GM23338 (cell line): Measurements from ENCODE around the gene ZNF219. TPM values are rescaled to one million over a fixed set of nuclear protein-coding genes. Genes with fewer than 3 reads are reported as not detected.

Experiments
- ATAC-seq: fragments of 200-7000 bp; cut with Tn5 transposase; 3 replicates; pipeline ENCODE4 v1.9.1; 2020
- DNase-seq: peaks from one replicate; pipeline ENCODE4 v3.0.0-alpha.2; 2015; ENCODE audit warnings: low spot score
- H2AFZ ChIP-seq: fragments of 200-600 bp; sonication (generic); 2 replicates; pipeline ENCODE4 v1.8.0; 2016; ENCODE audit warnings: antibody characterized with exemption, mild to moderate bottlenecking, moderate library complexity
- H3F3A ChIP-seq: fragments of 200-600 bp; sonication (generic); replicated peaks from 2 replicates; pipeline ENCODE4 v1.8.0; 2017; ENCODE audit warnings: antibody characterized with exemption, mixed run types, low read depth
- H3K27ac ChIP-seq: fragments of 200-600 bp; sonication (generic); 2 replicates; pipeline ENCODE4 v1.6.1; 2016; ENCODE audit warnings: low read depth
- H3K27me3 ChIP-seq: fragments of 200-600 bp; sonication (generic); 2 replicates; pipeline ENCODE4 v1.8.0; 2016; ENCODE audit warnings: mild to moderate bottlenecking, mixed run types, moderate library complexity; ENCODE audit not compliant: insufficient read depth
- H3K36me3 ChIP-seq: fragments of 200-600 bp; sonication (generic); 2 replicates; pipeline ENCODE4 v1.8.0; 2016; ENCODE audit warnings: mild to moderate bottlenecking; ENCODE audit not compliant: insufficient read depth
- H3K4me1 ChIP-seq: fragments of 200-600 bp; sonication (generic); 2 replicates; pipeline ENCODE4 v1.8.0; 2016; ENCODE audit warnings: mild to moderate bottlenecking, moderate library complexity; ENCODE audit not compliant: insufficient read depth
- H3K4me2 ChIP-seq: fragments of 200-600 bp; sonication (generic); 2 replicates; pipeline ENCODE4 v1.7.1; 2017; ENCODE audit warnings: mixed run types
- H3K4me3 ChIP-seq: fragments of 200-600 bp; sonication (generic); 2 replicates; pipeline ENCODE4 v1.6.1; 2016; ENCODE audit warnings: mixed run types
- H3K79me2 ChIP-seq: fragments of 200-600 bp; sonication (generic); replicated peaks from 2 replicates; pipeline ENCODE4 v1.8.0; 2017; ENCODE audit warnings: mild to moderate bottlenecking; ENCODE audit not compliant: insufficient read depth
- H3K9me2 ChIP-seq: fragments of 200-600 bp; sonication (generic); 2 replicates; pipeline ENCODE4 v1.8.0; 2017; ENCODE audit not compliant: insufficient read depth
- H4K20me1 ChIP-seq: fragments of 200-600 bp; sonication (generic); replicated peaks from 2 replicates; pipeline ENCODE4 v1.8.0; 2017; ENCODE audit warnings: mild to moderate bottlenecking; ENCODE audit not compliant: insufficient read depth
- H3K27ac Mint-ChIP-seq: 2 replicates; pipeline ENCODE4 v1.8.0; 2020; ENCODE audit warnings: inconsistent platforms, mild to moderate bottlenecking, moderate library complexity, mixed read lengths
- H3K27me3 Mint-ChIP-seq: 3 replicates; pipeline ENCODE4 v1.8.0; 2022; ENCODE audit warnings: low read depth, mild to moderate bottlenecking, moderate library complexity, mixed read lengths, inconsistent platforms; ENCODE audit not compliant: insufficient read depth, poor library complexity
- H3K36me3 Mint-ChIP-seq: 3 replicates; pipeline ENCODE4 v1.8.0; 2021; ENCODE audit warnings: low read depth, mild to moderate bottlenecking, inconsistent platforms, moderate library complexity, mixed read lengths
- H3K4me1 Mint-ChIP-seq: 3 replicates; pipeline ENCODE4 v1.8.0; 2020; ENCODE audit warnings: mild to moderate bottlenecking, inconsistent platforms, mixed read lengths
- H3K4me3 Mint-ChIP-seq: 3 replicates; pipeline ENCODE4 v1.8.0; 2021; ENCODE audit warnings: moderate library complexity, mild to moderate bottlenecking, inconsistent platforms, mixed read lengths
- H3K9me3 Mint-ChIP-seq: 3 replicates; pipeline ENCODE4 v1.8.0; 2020; ENCODE audit warnings: moderate library complexity, mild to moderate bottlenecking, inconsistent platforms, mixed read lengths
- CREB1 ChIP-seq: fragments of 250-450 bp; sonication (Bioruptor Pico); IDR thresholded peaks from 2 replicates; pipeline ENCODE4 v1.5.0; 2020; ENCODE audit warnings: low read depth, mild to moderate bottlenecking, moderate library complexity
- CTCF ChIP-seq, 2 experiments: fragments of 200-600 bp in 1 of 2; sonication (generic) in 1 of 2; conservative IDR thresholded peaks; 2 replicates each; pipeline versions ENCODE4 v1.5.1 to v1.6.1; 2016 to 2017; ENCODE audit warnings: antibody characterized with exemption in 2 of 2, low read depth in 2 of 2, mild to moderate bottlenecking in 2 of 2, moderate library complexity in 1 of 2
- ETS1 ChIP-seq: IDR thresholded peaks from 2 replicates; pipeline ENCODE4 v1.6.1; 2016; ENCODE audit warnings: antibody characterized with exemption
- EZH2 ChIP-seq: fragments of 200-600 bp; sonication (generic); IDR thresholded peaks from one replicate; pipeline ENCODE4 v1.8.0; 2017; ENCODE audit warnings: antibody characterized with exemption, mild to moderate bottlenecking, low read depth; ENCODE audit not compliant: unreplicated experiment
- EZH2phosphoT487 ChIP-seq: fragments of 200-600 bp; sonication (generic); IDR thresholded peaks from one replicate; pipeline ENCODE4 v1.8.1; 2018; ENCODE audit warnings: antibody characterized with exemption; ENCODE audit not compliant: unreplicated experiment
- JUNB ChIP-seq: IDR thresholded peaks from one replicate; pipeline ENCODE4 v1.6.1; 2016; ENCODE audit warnings: antibody characterized with exemption; ENCODE audit not compliant: unreplicated experiment
- NANOG ChIP-seq: IDR thresholded peaks from 2 replicates; pipeline ENCODE4 v1.6.1; 2016; ENCODE audit warnings: antibody characterized with exemption, borderline replicate concordance
- POLR2AphosphoS5 ChIP-seq: IDR thresholded peaks from 2 replicates; pipeline ENCODE4 v1.6.1; 2016; ENCODE audit warnings: antibody characterized with exemption, low read depth
- STAT1 ChIP-seq: IDR thresholded peaks from one replicate; pipeline ENCODE4 v1.6.1; 2016; ENCODE audit warnings: antibody characterized with exemption; ENCODE audit not compliant: unreplicated experiment
- ZNF114 ChIP-seq: fragments of 250-450 bp; sonication (Bioruptor Pico); IDR thresholded peaks from 2 replicates; pipeline ENCODE4 v1.5.0; 2020; ENCODE audit warnings: mild to moderate bottlenecking, moderate library complexity
- ZNF331 ChIP-seq: fragments of 250-450 bp; sonication (Bioruptor Pico); IDR thresholded peaks from 2 replicates; pipeline ENCODE4 v1.5.0; 2020; ENCODE audit warnings: low read depth, mild to moderate bottlenecking, moderate library complexity
- polyA plus RNA-seq: library from polyadenylated mRNA; unstranded; fragments of >200 nt; fragmentation: Nextera tagmentation; extraction: Ambion mirVana; gene quantifications from 2 replicates; pipeline ENCODE4 v1.2.1, GENCODE V29; 2016
- total RNA-seq: library from RNA; depleted of rRNA; stranded (reverse); fragments of >200 nt; shearing (Covaris generic); gene quantifications from 2 replicates; pipeline ENCODE4 v1.2.3, GENCODE V29; 2014
- TF ChIP-seq, protein P1 (sequence below): fragments of 250-450 bp; sonication (Bioruptor Pico); IDR thresholded peaks from 2 replicates; pipeline ENCODE4 v1.5.0; 2020; ENCODE audit warnings: mild to moderate bottlenecking, moderate library complexity
- TF ChIP-seq, protein P2 (sequence below): IDR thresholded peaks from one replicate; pipeline ENCODE4 v1.6.1; 2018; ENCODE audit warnings: antibody characterized with exemption; ENCODE audit not compliant: unreplicated experiment

ZNF219 gene
- total and polyA plus RNA-seq, 2 experiments from 2014 or later, result 37.7 to 153 TPM

DNA sequence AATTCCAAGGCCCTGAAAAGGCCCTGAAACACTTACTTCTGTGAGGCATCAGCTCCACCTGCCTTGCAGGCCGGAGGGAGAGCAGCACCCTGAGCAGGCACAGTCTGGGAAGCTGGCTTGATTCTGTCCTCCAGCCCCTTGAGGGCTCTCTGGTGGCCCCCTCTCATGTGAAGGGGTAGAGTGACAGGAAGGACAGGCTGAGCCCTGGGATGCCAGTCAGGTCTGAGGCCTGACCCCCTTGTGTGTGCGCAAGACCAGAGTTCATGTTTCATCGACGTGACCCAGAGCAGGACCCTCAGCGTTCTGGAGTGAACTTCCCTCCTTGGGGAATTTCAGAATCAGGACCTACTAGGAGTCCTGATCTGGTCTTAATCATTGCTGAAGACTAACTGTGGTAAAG, 39.6 kb downstream of the ZNF219 start:
- Histone ChIP-seq H3K4me2 (no peak overlapping the region), H3K4me1 (peaks cover 6% of the 10 kb centered on the region; the same call in 1 of the 2 replicates), H3F3A (no peaks in the 10 kb centered on the region), H4K20me1 (no peaks in the 10 kb centered on the region), H3K27me3 (no peaks in the 10 kb centered on the region), H3K9me2 (no peaks in the 10 kb centered on the region), H3K36me3 (no peaks in the 10 kb centered on the region), H3K27ac (no peak overlapping the region), H2AFZ (no peak overlapping the region), H3K79me2 (no peaks in the 10 kb centered on the region), H3K4me3 (no peak overlapping the region)
- Mint-ChIP-seq H3K9me3 (no peaks in the 10 kb centered on the region), H3K4me1 (peaks cover 17% of the 10 kb centered on the region; the same call in 2 of the 3 replicates), H3K27me3 (peaks cover 5% of the 10 kb centered on the region), H3K36me3 (no peaks in the 10 kb centered on the region), H3K27ac (no peak overlapping the region), H3K4me3 (no peak overlapping the region)
- DNase-seq (no peak), ATAC-seq (peak; percentile 25)
- TF ChIP-seq CREB1 (CRISPR knock-in tag) (no peak), STAT1 (no peak), POLR2AphosphoS5 (no peak), JUNB (no peak), EZH2phosphoT487 (no peak), ETS1 (no peak), ZNF114 (CRISPR knock-in tag) (no peak), NANOG (no peak), CTCF (conservative IDR thresholded peaks at IDR 0.05; ENCODE audit: low read depth in 2 of 2) (no peak), EZH2 (no peak), ZNF331 (no peak)
- TF ChIP-seq, protein P1, sequence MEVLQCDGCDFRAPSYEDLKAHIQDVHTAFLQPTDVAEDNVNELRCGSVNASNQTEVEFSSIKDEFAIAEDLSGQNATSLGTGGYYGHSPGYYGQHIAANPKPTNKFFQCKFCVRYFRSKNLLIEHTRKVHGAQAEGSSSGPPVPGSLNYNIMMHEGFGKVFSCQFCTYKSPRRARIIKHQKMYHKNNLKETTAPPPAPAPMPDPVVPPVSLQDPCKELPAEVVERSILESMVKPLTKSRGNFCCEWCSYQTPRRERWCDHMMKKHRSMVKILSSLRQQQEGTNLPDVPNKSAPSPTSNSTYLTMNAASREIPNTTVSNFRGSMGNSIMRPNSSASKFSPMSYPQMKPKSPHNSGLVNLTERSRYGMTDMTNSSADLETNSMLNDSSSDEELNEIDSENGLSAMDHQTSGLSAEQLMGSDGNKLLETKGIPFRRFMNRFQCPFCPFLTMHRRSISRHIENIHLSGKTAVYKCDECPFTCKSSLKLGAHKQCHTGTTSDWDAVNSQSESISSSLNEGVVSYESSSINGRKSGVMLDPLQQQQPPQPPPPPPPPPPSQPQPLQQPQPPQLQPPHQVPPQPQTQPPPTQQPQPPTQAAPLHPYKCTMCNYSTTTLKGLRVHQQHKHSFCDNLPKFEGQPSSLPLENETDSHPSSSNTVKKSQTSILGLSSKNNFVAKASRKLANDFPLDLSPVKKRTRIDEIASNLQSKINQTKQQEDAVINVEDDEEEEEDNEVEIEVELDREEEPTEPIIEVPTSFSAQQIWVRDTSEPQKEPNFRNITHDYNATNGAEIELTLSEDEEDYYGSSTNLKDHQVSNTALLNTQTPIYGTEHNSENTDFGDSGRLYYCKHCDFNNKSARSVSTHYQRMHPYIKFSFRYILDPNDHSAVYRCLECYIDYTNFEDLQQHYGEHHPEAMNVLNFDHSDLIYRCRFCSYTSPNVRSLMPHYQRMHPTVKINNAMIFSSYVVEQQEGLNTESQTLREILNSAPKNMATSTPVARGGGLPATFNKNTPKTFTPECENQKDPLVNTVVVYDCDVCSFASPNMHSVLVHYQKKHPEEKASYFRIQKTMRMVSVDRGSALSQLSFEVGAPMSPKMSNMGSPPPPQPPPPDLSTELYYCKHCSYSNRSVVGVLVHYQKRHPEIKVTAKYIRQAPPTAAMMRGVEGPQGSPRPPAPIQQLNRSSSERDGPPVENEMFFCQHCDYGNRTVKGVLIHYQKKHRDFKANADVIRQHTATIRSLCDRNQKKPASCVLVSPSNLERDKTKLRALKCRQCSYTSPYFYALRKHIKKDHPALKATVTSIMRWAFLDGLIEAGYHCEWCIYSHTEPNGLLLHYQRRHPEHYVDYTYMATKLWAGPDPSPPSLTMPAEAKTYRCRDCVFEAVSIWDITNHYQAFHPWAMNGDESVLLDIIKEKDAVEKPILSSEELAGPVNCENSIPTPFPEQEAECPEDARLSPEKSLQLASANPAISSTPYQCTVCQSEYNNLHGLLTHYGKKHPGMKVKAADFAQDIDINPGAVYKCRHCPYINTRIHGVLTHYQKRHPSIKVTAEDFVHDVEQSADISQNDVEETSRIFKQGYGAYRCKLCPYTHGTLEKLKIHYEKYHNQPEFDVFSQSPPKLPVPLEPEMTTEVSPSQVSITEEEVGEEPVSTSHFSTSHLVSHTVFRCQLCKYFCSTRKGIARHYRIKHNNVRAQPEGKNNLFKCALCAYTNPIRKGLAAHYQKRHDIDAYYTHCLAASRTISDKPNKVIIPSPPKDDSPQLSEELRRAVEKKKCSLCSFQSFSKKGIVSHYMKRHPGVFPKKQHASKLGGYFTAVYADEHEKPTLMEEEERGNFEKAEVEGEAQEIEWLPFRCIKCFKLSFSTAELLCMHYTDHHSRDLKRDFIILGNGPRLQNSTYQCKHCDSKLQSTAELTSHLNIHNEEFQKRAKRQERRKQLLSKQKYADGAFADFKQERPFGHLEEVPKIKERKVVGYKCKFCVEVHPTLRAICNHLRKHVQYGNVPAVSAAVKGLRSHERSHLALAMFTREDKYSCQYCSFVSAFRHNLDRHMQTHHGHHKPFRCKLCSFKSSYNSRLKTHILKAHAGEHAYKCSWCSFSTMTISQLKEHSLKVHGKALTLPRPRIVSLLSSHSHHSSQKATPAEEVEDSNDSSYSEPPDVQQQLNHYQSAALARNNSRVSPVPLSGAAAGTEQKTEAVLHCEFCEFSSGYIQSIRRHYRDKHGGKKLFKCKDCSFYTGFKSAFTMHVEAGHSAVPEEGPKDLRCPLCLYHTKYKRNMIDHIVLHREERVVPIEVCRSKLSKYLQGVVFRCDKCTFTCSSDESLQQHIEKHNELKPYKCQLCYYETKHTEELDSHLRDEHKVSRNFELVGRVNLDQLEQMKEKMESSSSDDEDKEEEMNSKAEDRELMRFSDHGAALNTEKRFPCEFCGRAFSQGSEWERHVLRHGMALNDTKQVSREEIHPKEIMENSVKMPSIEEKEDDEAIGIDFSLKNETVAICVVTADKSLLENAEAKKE (CRISPR knock-in tag), result no peak
- TF ChIP-seq, protein P2, sequence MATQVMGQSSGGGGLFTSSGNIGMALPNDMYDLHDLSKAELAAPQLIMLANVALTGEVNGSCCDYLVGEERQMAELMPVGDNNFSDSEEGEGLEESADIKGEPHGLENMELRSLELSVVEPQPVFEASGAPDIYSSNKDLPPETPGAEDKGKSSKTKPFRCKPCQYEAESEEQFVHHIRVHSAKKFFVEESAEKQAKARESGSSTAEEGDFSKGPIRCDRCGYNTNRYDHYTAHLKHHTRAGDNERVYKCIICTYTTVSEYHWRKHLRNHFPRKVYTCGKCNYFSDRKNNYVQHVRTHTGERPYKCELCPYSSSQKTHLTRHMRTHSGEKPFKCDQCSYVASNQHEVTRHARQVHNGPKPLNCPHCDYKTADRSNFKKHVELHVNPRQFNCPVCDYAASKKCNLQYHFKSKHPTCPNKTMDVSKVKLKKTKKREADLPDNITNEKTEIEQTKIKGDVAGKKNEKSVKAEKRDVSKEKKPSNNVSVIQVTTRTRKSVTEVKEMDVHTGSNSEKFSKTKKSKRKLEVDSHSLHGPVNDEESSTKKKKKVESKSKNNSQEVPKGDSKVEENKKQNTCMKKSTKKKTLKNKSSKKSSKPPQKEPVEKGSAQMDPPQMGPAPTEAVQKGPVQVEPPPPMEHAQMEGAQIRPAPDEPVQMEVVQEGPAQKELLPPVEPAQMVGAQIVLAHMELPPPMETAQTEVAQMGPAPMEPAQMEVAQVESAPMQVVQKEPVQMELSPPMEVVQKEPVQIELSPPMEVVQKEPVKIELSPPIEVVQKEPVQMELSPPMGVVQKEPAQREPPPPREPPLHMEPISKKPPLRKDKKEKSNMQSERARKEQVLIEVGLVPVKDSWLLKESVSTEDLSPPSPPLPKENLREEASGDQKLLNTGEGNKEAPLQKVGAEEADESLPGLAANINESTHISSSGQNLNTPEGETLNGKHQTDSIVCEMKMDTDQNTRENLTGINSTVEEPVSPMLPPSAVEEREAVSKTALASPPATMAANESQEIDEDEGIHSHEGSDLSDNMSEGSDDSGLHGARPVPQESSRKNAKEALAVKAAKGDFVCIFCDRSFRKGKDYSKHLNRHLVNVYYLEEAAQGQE, result no peak
